SK-N-MC (cell line): ENCODE results near the gene MAP3K7CL.

Source experiments
- EZH2 ChIP-seq: fragments of 200-600 bp; sonication (generic); IDR thresholded peaks from one replicate; pipeline ENCODE4 v1.6.1; 2017; ENCODE audit warnings: antibody characterized with exemption
- POLR2AphosphoS5 ChIP-seq: IDR thresholded peaks from 2 replicates; pipeline ENCODE4 v1.6.1; 2012; ENCODE audit warnings: mild to moderate bottlenecking, low read depth, low read length, borderline replicate concordance

GRCh38 chr21:29145852-29146453 lies 15.5 kb downstream of the MAP3K7CL start:
- TF ChIP-seq POLR2AphosphoS5 (no peak), EZH2 (no peak)
